ENCODE data around the gene KCNQ5.
A peak's percentile ranks its signal among the peaks of the same experiment; 100 is the strongest.
"Not testable (repeated sequence)": the region's sequence is repeated elsewhere in the genome, so short reads cannot be mapped to it uniquely, and the experiment has no call there.

The KCNQ5 gene

GRCh38 chr6:72621291-72622093, at the start of gene KCNQ5:
TSS of gene KCNQ5 (plus strand) at chr6:72622064.
- DNase-seq, result peak; percentile 45

- DNase-seq, result no peak
Observed at GRCh38 chr6:72579865-72580264, 42.0 kb upstream of the KCNQ5 start.

- DNase-seq, result peak; percentile 5
Observed at GRCh38 chr6:72580281-72580940, 41.5 kb upstream of the KCNQ5 start.

GRCh38 chr6:72580950-72581349, 40.9 kb upstream of the KCNQ5 start:
- not testable (repeated sequence) for DNase-seq

GRCh38 chr6:72588155-72588554, 33.7 kb upstream of the KCNQ5 start:
- DNase-seq, result peak; percentile 2

- no peak for DNase-seq
Observed at GRCh38 chr6:72589096-72589495, 32.8 kb upstream of the KCNQ5 start.

- DNase-seq, result no peak
Observed at GRCh38 chr6:72595812-72596211, 26.1 kb upstream of the KCNQ5 start.

GRCh38 chr6:72616406-72617015, 5.4 kb upstream of the KCNQ5 start:
- DNase-seq, result peak; percentile 38

- no peak for DNase-seq
Observed at GRCh38 chr6:72617721-72618120, 4.1 kb upstream of the KCNQ5 start.

GRCh38 chr6:72619883-72620696, 1.8 kb upstream of the KCNQ5 start:
- peak; percentile 81 for DNase-seq

- no peak for DNase-seq
Observed at GRCh38 chr6:72620871-72621290, 983 bp upstream of the KCNQ5 start.

- peak; percentile 68 for DNase-seq
Observed at GRCh38 chr6:72622094-72622940, 453 bp downstream of the KCNQ5 start.

GRCh38 chr6:72623808-72624207, 1.9 kb downstream of the KCNQ5 start:
- no peak for DNase-seq

- DNase-seq, result peak; percentile 50
Observed at GRCh38 chr6:72624557-72625160, 2.8 kb downstream of the KCNQ5 start.

- DNase-seq, result peak; percentile 73
Observed at GRCh38 chr6:72626126-72626525, 4.3 kb downstream of the KCNQ5 start.

GRCh38 chr6:72627539-72627938, 5.7 kb downstream of the KCNQ5 start:
- DNase-seq, result no peak

GRCh38 chr6:72631480-72631879, 9.6 kb downstream of the KCNQ5 start:
- no peak for DNase-seq

- DNase-seq, result no peak
Observed at GRCh38 chr6:72635636-72636035, 13.8 kb downstream of the KCNQ5 start.

GRCh38 chr6:72636215-72636614, 14.4 kb downstream of the KCNQ5 start:
- DNase-seq, result no peak

GRCh38 chr6:72636786-72637185, 14.9 kb downstream of the KCNQ5 start:
- DNase-seq, result no peak

GRCh38 chr6:72639920-72640614, 18.2 kb downstream of the KCNQ5 start:
- DNase-seq, result no peak

Data from activated CD4-positive, alpha-beta T cell treated with anti-CD3 and anti-CD28 coated beads, Interleukin-10, Interleukin-2, amounts not matched to agents 100 ng/mL and 50 ng/mL, durations not matched to agents 16 hours and 8 hours (primary cell).